ENCODE measurements around the gene MGST3. TPM values are rescaled to one million over a fixed set of nuclear protein-coding genes. Genes with fewer than 3 reads are reported as not detected.

MGST3 gene
- total RNA-seq, 1 donor from 2014 or later, result 133 TPM

DNA sequence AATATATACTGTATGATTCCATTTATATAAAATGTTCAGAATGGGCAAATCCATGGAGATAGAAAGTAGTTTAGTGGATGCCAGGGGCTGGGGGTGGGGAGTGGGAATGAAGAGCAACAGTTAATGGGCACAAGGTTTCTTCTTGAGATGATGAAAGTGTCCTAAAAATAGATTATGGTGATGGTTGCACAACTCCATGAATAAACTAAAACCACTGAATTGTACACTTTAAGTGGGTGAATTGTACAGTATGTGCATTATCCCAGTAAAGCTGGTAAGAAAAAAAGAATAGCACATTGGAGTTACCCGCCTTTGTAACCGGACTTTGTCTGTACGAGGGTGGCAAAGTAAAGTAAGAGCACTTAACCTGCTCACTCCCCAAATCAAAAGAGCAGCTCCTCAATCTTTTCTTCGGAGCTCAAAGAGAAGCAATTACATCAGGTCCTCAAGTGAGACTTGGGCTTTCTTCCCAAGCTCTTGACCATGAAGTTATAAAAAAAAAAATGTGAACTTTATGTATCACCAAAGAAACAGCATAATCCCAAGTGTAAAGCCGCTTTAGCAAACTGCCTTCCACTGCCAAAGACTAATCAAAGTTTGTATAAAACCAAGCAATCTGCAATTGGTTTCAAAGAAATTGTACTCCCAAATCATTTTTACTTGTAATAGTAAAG is 35.3 kb downstream of the MGST3 start:
- H3K27me3 Mint-ChIP-seq, result no peaks in the 10 kb centered on the region
- no peak overlapping the region for H3K4me3 Mint-ChIP-seq
- peaks cover 8% of the 10 kb centered on the region for H3K4me1 Mint-ChIP-seq (ENCODE audit: unreplicated experiment)
- no peak overlapping the region for H3K27ac Mint-ChIP-seq
- TF ChIP-seq, protein P1, sequence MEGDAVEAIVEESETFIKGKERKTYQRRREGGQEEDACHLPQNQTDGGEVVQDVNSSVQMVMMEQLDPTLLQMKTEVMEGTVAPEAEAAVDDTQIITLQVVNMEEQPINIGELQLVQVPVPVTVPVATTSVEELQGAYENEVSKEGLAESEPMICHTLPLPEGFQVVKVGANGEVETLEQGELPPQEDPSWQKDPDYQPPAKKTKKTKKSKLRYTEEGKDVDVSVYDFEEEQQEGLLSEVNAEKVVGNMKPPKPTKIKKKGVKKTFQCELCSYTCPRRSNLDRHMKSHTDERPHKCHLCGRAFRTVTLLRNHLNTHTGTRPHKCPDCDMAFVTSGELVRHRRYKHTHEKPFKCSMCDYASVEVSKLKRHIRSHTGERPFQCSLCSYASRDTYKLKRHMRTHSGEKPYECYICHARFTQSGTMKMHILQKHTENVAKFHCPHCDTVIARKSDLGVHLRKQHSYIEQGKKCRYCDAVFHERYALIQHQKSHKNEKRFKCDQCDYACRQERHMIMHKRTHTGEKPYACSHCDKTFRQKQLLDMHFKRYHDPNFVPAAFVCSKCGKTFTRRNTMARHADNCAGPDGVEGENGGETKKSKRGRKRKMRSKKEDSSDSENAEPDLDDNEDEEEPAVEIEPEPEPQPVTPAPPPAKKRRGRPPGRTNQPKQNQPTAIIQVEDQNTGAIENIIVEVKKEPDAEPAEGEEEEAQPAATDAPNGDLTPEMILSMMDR (conservative IDR thresholded peaks at IDR 0.05), result no peak
- H3K36me3 Mint-ChIP-seq, result peaks cover 33% of the 10 kb centered on the region
- DNase-seq (ENCODE audit: extremely low spot score, unreplicated experiment), result no peak
- H3K9me3 Mint-ChIP-seq, result no peaks in the 10 kb centered on the region

DNA sequence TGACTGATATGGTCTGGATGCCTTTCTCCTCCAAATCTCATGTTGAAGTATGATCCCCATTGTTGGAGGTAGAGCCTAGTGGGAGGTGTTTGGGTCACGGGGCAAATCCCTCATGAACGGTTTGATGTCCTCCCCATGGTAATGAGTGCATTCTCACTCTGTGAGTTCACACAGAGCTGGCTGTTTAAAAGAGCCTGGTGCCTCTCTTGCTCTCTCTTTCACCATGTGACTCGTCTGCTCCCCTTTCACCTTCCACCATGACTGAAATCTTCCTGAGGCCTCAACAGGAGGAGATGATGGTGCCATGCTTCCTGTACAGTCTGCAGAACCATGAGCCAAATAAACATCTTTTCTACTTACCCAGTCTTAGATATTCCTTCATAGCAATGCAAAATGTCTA is 37.1 kb downstream of the MGST3 start:
- Mint-ChIP-seq H3K36me3 (peaks cover 43% of the 10 kb centered on the region), H3K27ac (no peak overlapping the region), H3K27me3 (no peaks in the 10 kb centered on the region), H3K4me3 (no peak overlapping the region), H3K4me1 (ENCODE audit: unreplicated experiment) (no peaks in the 10 kb centered on the region), H3K9me3 (no peaks in the 10 kb centered on the region)
- TF ChIP-seq, protein P1 (conservative IDR thresholded peaks at IDR 0.05), result no peak
- no peak for DNase-seq (ENCODE audit: extremely low spot score, unreplicated experiment)

DNA sequence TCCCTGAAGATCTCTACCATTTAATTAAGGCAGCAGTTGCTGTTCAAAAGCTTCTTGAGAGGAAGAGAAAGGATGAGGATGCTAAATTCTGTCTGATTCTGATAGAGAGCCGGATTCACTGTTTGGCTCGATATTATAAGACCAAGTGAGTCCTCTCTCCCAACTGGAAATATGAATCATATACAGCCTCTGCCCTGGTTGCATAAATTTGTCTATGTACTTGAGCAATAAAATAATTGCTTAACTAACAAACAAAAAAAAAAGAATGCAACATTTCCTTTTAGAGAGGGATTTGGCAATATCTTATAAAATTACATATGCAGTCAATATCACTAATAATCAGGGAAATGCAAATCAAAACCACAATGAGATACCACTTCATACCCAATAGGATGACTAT is 40.5 kb downstream of the MGST3 start:
- Mint-ChIP-seq H3K27ac (no peak overlapping the region), H3K9me3 (no peaks in the 10 kb centered on the region), H3K4me1 (ENCODE audit: unreplicated experiment) (no peaks in the 10 kb centered on the region), H3K36me3 (peaks cover 53% of the 10 kb centered on the region), H3K27me3 (no peaks in the 10 kb centered on the region), H3K4me3 (no peak overlapping the region)
- TF ChIP-seq, protein P1 (conservative IDR thresholded peaks at IDR 0.05), result no peak
- no peak for DNase-seq (ENCODE audit: extremely low spot score, unreplicated experiment)

DNA sequence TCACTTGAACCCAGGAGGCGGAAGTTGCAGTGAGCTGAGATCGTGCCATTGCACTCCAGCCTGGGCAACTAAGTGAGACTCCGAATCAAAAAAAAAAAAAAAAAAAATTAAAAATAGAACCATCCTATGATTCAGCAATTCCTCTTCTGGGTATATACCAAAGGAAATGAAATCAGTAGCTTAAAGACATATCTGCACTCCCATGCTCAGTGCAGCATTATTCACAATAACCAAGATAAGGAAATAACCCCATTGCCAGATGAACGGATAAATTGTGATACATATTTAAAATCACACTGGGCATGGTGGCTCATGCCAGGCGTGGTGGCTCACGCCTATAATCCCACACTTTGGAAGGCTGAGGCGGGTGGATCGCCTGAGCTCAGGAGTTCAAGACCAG is 43.6 kb downstream of the MGST3 start:
- H3K4me1 Mint-ChIP-seq (ENCODE audit: unreplicated experiment), result no peaks in the 10 kb centered on the region
- no peak for DNase-seq (ENCODE audit: extremely low spot score, unreplicated experiment)
- TF ChIP-seq, protein P1 (conservative IDR thresholded peaks at IDR 0.05), result no peak
- H3K27me3 Mint-ChIP-seq, result no peaks in the 10 kb centered on the region
- no peaks in the 10 kb centered on the region for H3K9me3 Mint-ChIP-seq
- H3K4me3 Mint-ChIP-seq, result no peak overlapping the region
- no peak overlapping the region for H3K27ac Mint-ChIP-seq
- peaks cover 53% of the 10 kb centered on the region for H3K36me3 Mint-ChIP-seq

DNA sequence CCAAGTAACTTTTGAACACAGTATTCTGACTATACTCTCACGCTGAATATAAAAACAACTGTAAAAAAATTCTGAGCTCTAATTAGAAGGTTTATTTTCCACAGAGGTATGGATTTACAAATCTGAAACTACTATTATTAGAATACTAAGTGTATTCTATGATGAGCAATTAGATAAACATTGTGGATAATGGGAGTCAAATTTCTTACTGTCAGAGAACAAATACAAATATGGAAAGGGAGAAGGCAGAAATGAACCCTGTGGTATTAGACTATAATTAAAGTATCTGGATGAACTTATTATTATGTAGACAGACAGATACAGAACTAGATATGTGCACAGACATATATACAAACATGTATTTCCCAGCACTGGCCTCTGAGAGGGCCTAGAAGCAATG is 44.8 kb downstream of the MGST3 start:
- no peak overlapping the region for H3K4me3 Mint-ChIP-seq
- no peaks in the 10 kb centered on the region for H3K9me3 Mint-ChIP-seq
- no peak overlapping the region for H3K27ac Mint-ChIP-seq
- H3K36me3 Mint-ChIP-seq, result peaks cover 60% of the 10 kb centered on the region
- TF ChIP-seq, protein P1 (conservative IDR thresholded peaks at IDR 0.05), result no peak
- no peak for DNase-seq (ENCODE audit: extremely low spot score, unreplicated experiment)
- H3K4me1 Mint-ChIP-seq (ENCODE audit: unreplicated experiment), result no peaks in the 10 kb centered on the region
- H3K27me3 Mint-ChIP-seq, result no peaks in the 10 kb centered on the region
